Effector memory CD4-positive, alpha-beta T cell (primary cell): Measurements from ENCODE around the gene GLDC.
A peak's percentile ranks its signal among the peaks of the same experiment; 100 is the strongest.

Experiments
- DNase-seq, 3 donors: peaks; one replicate each; pipeline ENCODE4 v3.0.0-alpha.2; 2020
- H3K27ac ChIP-seq: 2 replicates; pipeline ENCODE4 v1.7.0; 2013; ENCODE audit warnings: mild to moderate bottlenecking, low read length, moderate library complexity; ENCODE audit not compliant: insufficient read depth, poor library complexity, severe bottlenecking
- H3K27me3 ChIP-seq: replicated peaks from 2 replicates; pipeline ENCODE4 v1.7.0; 2013; ENCODE audit warnings: mild to moderate bottlenecking, low read length; ENCODE audit not compliant: insufficient read depth, control insufficient read depth, poor library complexity, severe bottlenecking
- H3K36me3 ChIP-seq: 2 replicates; pipeline ENCODE4 v1.7.0; 2013; ENCODE audit warnings: mild to moderate bottlenecking, low read length, moderate library complexity; ENCODE audit not compliant: control insufficient read depth, insufficient read depth
- H3K4me1 ChIP-seq: 2 replicates; pipeline ENCODE4 v1.7.0; 2013; ENCODE audit warnings: low read length, mild to moderate bottlenecking; ENCODE audit not compliant: control insufficient read depth, insufficient read depth, poor library complexity, severe bottlenecking
- H3K4me3 ChIP-seq: 2 replicates; pipeline ENCODE4 v1.7.0; 2013; ENCODE audit warnings: low read length, low read depth, mild to moderate bottlenecking; ENCODE audit not compliant: insufficient read depth, poor library complexity, severe bottlenecking
- H3K9me3 ChIP-seq: 2 replicates; pipeline ENCODE4 v1.7.0; 2013; ENCODE audit warnings: mild to moderate bottlenecking, low read length, moderate library complexity; ENCODE audit not compliant: control insufficient read depth

GLDC gene

GRCh38 chr9:6680797-6681146 lies 35.2 kb upstream of the GLDC start:
- H3K4me1 ChIP-seq = peaks cover 9% of the 10 kb centered on the region
- H3K27me3 ChIP-seq = no peaks in the 10 kb centered on the region
- H3K9me3 ChIP-seq = no peaks in the 10 kb centered on the region
- peak in 2 of 3 donors; percentile 58 to 63 for DNase-seq
- peak overlapping the region; percentile 86 for H3K27ac ChIP-seq
- peak overlapping the region; percentile 62 for H3K4me3 ChIP-seq
- H3K36me3 ChIP-seq = no peaks in the 10 kb centered on the region

- Histone ChIP-seq H3K4me3 (no peak overlapping the region), H3K36me3 (no peaks in the 10 kb centered on the region)
- DNase-seq = no peak
Measured at GRCh38 chr9:6677803-6678202, 32.3 kb upstream of the GLDC start.

GRCh38 chr9:6676254-6676921 lies 30.9 kb upstream of the GLDC start:
- H3K9me3 ChIP-seq = no peaks in the 10 kb centered on the region
- no peaks in the 10 kb centered on the region for H3K27me3 ChIP-seq
- peaks cover 6% of the 10 kb centered on the region for H3K4me1 ChIP-seq
- no peaks in the 10 kb centered on the region for H3K36me3 ChIP-seq
- no peak overlapping the region for H3K27ac ChIP-seq
- no peak overlapping the region for H3K4me3 ChIP-seq
- no peak for DNase-seq

More at GRCh38 chr9:6677803-6678202, 32.3 kb upstream of the GLDC start:
- no peaks in the 10 kb centered on the region for H3K9me3 ChIP-seq
- H3K27me3 ChIP-seq = no peaks in the 10 kb centered on the region
- H3K27ac ChIP-seq = no peak overlapping the region
- H3K4me1 ChIP-seq = peaks cover 9% of the 10 kb centered on the region

GRCh38 chr9:6675268-6675667 lies 29.7 kb upstream of the GLDC start:
- DNase-seq = no peak
- Histone ChIP-seq H3K9me3 (no peaks in the 10 kb centered on the region), H3K36me3 (no peaks in the 10 kb centered on the region), H3K27ac (no peak overlapping the region), H3K4me1 (no peaks in the 10 kb centered on the region), H3K27me3 (no peaks in the 10 kb centered on the region), H3K4me3 (no peak overlapping the region)

GRCh38 chr9:6673326-6674025 lies 27.9 kb upstream of the GLDC start:
- Histone ChIP-seq H3K4me3 (no peak overlapping the region), H3K27ac (no peak overlapping the region), H3K27me3 (no peaks in the 10 kb centered on the region), H3K4me1 (no peaks in the 10 kb centered on the region), H3K36me3 (no peaks in the 10 kb centered on the region), H3K9me3 (no peaks in the 10 kb centered on the region)
- no peak for DNase-seq

- H3K27me3 ChIP-seq = no peaks in the 10 kb centered on the region
- no peaks in the 10 kb centered on the region for H3K4me1 ChIP-seq
- no peak overlapping the region for H3K27ac ChIP-seq
- no peak for DNase-seq
- no peaks in the 10 kb centered on the region for H3K36me3 ChIP-seq
- H3K4me3 ChIP-seq = no peak overlapping the region
- H3K9me3 ChIP-seq = no peaks in the 10 kb centered on the region
Measured at GRCh38 chr9:6672118-6672517, 26.6 kb upstream of the GLDC start.

- Histone ChIP-seq H3K9me3 (no peaks in the 10 kb centered on the region), H3K27ac (no peak overlapping the region), H3K36me3 (no peaks in the 10 kb centered on the region), H3K27me3 (no peaks in the 10 kb centered on the region), H3K4me3 (no peak overlapping the region), H3K4me1 (no peaks in the 10 kb centered on the region)
- no peak for DNase-seq
Measured at GRCh38 chr9:6671416-6671815, 25.9 kb upstream of the GLDC start.

GRCh38 chr9:6669881-6670280 lies 24.4 kb upstream of the GLDC start:
- no peaks in the 10 kb centered on the region for H3K27me3 ChIP-seq
- no peak for DNase-seq
- H3K4me3 ChIP-seq = no peak overlapping the region
- no peak overlapping the region for H3K27ac ChIP-seq
- no peaks in the 10 kb centered on the region for H3K4me1 ChIP-seq
- H3K9me3 ChIP-seq = no peaks in the 10 kb centered on the region
- no peaks in the 10 kb centered on the region for H3K36me3 ChIP-seq

- H3K9me3 ChIP-seq = no peaks in the 10 kb centered on the region
- H3K36me3 ChIP-seq = no peaks in the 10 kb centered on the region
- H3K27ac ChIP-seq = no peak overlapping the region
- H3K4me3 ChIP-seq = no peak overlapping the region
- no peaks in the 10 kb centered on the region for H3K27me3 ChIP-seq
- DNase-seq = no peak
- H3K4me1 ChIP-seq = no peaks in the 10 kb centered on the region
Measured at GRCh38 chr9:6667633-6668280, 22.2 kb upstream of the GLDC start.

- Histone ChIP-seq H3K27me3 (no peaks in the 10 kb centered on the region), H3K36me3 (no peaks in the 10 kb centered on the region), H3K4me3 (no peak overlapping the region), H3K9me3 (no peaks in the 10 kb centered on the region), H3K4me1 (no peaks in the 10 kb centered on the region), H3K27ac (no peak overlapping the region)
- no peak for DNase-seq
Measured at GRCh38 chr9:6667080-6667479, 21.6 kb upstream of the GLDC start.
